Measurements from ENCODE around the gene CMTM7. TPM values are rescaled to one million over a fixed set of nuclear protein-coding genes. Genes with fewer than 3 reads are reported as not detected.
A peak's percentile ranks its signal among the peaks of the same experiment; 100 is the strongest.

Gene CMTM7
- total and polyA plus RNA-seq, 10 of the 15 experiments (the other 5 are each of a cell fraction or from before 2014, with no cell fraction given): 3.7 to 36.4 (median 14.7) TPM

GRCh38 chr3:32443478-32443877 is 51.8 kb downstream of the CMTM7 start:
- Histone ChIP-seq H3K9ac (ENCODE audit: control insufficient read depth, insufficient read depth, low read length) (no peak overlapping the region), H3K36me3 (ENCODE audit: control insufficient read depth in 2 of 2, insufficient read depth in 2 of 2, low read length in 1 of 2) (no peaks in the 10 kb centered on the region; a peak in 1 of 4 replicates), H2AFZ (ENCODE audit: control insufficient read depth, low read depth, low read length) (no peak overlapping the region), H3K79me2 (ENCODE audit: control insufficient read depth, insufficient read depth, low read length) (no peaks in the 10 kb centered on the region), H3K4me2 (ENCODE audit: control insufficient read depth, insufficient read depth) (no peak overlapping the region), H3K4me3 (no peak overlapping the region), H3K4me1 (ENCODE audit: control insufficient read depth, insufficient read depth, low read length) (peaks cover 24% of the 10 kb centered on the region), H3K27ac (ENCODE audit: control insufficient read depth, insufficient read depth) (no peak overlapping the region), H3K9me3 (replicated peaks; ENCODE audit: control insufficient read depth, insufficient read depth, low read length) (no peaks in the 10 kb centered on the region; the same call in 1 of the 3 replicates), H3K27me3 (replicated peaks in 1 of 2; ENCODE audit: control insufficient read depth in 2 of 2, insufficient read depth in 2 of 2, low read length in 1 of 2) (peaks cover 0 to 3% of the 10 kb centered on the region in 2 experiments; a peak in 1 of 4 replicates), H4K20me1 (ENCODE audit: control insufficient read depth, insufficient read depth) (no peaks in the 10 kb centered on the region)
- CTCF ChIA-PET: interaction anchor here (0.8 to 1.3 kb wide), 3 partner anchors 10 to 44 kb away, joined by 3 to 5 read pairs (median 3); no protein-coding TSS in a partner anchor
- BruUV-seq (replicated peaks): no TSS peak
- FAIRE-seq: no peak
- SMC1A ChIA-PET (ENCODE audit: uncharacterized antibody, unreplicated experiment): interaction anchor here (1.0 to 14.2 kb wide), 4 partner anchors 10 to 69 kb away, joined by 4 to 307 read pairs (median 62); no protein-coding TSS in a partner anchor
- intact Hi-C loops (cut with micrococcal nuclease; ENCODE audit: unreplicated experiment): no loop called here
- in situ Hi-C loops (cut with MboI): no loop called here
- DNase-seq (ENCODE audit: low read depth, low spot score): no peak
- no peak for ATAC-seq
- RAD21 ChIA-PET (ENCODE audit: unreplicated experiment): interaction anchor here (0.7 to 0.9 kb wide), 2 partner anchors 14 to 24 kb away, joined by 3 to 4 read pairs; no protein-coding TSS in a partner anchor
- 0% methylated on average over 1 of the region's 1 CpG for WGBS (ENCODE audit: insufficient coverage, insufficient replicate concordance, low lambda C conversion rate, missing lambda C conversion rate)
- POLR2A ChIA-PET: no interaction called here
- TF ChIP-seq HCFC1 (IDR thresholded peaks at IDR 0.05; ENCODE audit: low read length) (no peak), ZNF24 (IDR thresholded peaks at IDR 0.05) (no peak), PBX3 (IDR thresholded peaks at IDR 0.05; ENCODE audit: insufficient replicate concordance, low read depth, low read length) (no peak), RELB (IDR thresholded peaks at IDR 0.05; ENCODE audit: low read depth) (peak; percentile 52; the same call in 1 of the 2 replicates), ATF7 (IDR thresholded peaks at IDR 0.05; ENCODE audit: low read depth) (no peak), KDM1A (IDR thresholded peaks at IDR 0.05; ENCODE audit: borderline replicate concordance) (no peak), IRF3 (IDR thresholded peaks at IDR 0.05) (no peak), ZBTB11 (CRISPR knock-in tag; IDR thresholded peaks at IDR 0.05) (no peak), MLLT1 (IDR thresholded peaks at IDR 0.05) (no peak), SP1 (IDR thresholded peaks at IDR 0.05; ENCODE audit: low read depth, low read length) (no peak), EZH2 (IDR thresholded peaks at IDR 0.05; ENCODE audit: borderline replicate concordance, control insufficient read depth, low read depth, low read length) (no peak), IRF4 (IDR thresholded peaks at IDR 0.05; ENCODE audit: low read depth, low read length) (no peak), ZNF217 (IDR thresholded peaks at IDR 0.05) (0 out of 2 replicates have a peak, but pooled peaks have one; percentile 21), IKZF2 (IDR thresholded peaks at IDR 0.05) (peak; percentile 86 to 87), DPF2 (IDR thresholded peaks at IDR 0.05) (0 out of 2 replicates have a peak, but pooled peaks have one; percentile 25), SUZ12 (IDR thresholded peaks at IDR 0.05; ENCODE audit: unreplicated experiment) (no peak)
